ENCODE data around the gene LMO2. TPM values are rescaled to one million over a fixed set of nuclear protein-coding genes. Genes with fewer than 3 reads are reported as not detected.

The LMO2 gene
- total RNA-seq, 1 experiment from 2014 or later, result 0.33 TPM

DNA sequence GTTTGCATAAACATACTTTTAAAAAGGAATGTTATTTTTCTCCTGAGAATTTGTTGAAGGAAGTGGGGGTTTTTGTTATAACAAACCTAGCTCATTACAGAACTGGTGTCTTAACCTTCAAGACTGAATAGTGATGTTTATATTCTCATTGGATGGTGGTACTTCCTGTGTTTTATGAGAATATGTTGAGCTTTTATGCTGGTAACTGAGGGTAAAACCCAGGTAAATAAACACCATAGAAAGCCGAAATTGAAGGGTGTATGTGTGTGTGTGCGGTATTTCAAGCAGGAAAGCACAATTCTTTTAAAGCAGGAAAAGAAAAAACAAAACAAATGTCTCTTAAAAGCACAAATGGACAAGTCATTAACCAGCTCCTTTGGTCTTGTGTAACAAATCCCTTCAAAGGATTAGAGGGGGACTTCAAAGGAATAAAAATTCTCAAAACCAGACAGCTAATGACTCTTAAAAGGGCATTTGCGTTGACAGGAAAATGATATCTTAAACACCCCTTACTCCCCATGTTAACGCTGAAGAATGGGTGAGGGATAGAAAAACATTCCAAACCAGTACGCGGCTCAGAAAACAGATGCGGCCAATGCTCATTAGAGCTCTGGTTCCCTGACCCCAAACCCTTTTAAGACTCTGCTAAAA, 23.8 kb downstream of the LMO2 start:
- no peak overlapping the region for H3K14ac ChIP-seq (ENCODE audit: insufficient read depth, low read length)
- no peak overlapping the region for H2BK20ac ChIP-seq (ENCODE audit: low read depth, low read length, poor library complexity, severe bottlenecking)
- WGBS (ENCODE audit: extremely low coverage, insufficient read length, low lambda C conversion rate), result no CpG with 5 or more reads among the region's 7 CpGs

More for the DNA sequence above, 23.8 kb downstream of the LMO2 start:
- DNase-seq, result no peak
- no peak overlapping the region for H2AK5ac ChIP-seq (ENCODE audit: insufficient read length, low read length)
- H3K27me3 ChIP-seq (ENCODE audit: insufficient read depth, low read length), result peaks cover 28% of the 10 kb centered on the region; the same call in 1 of the 2 replicates
- no peak overlapping the region for H2BK120ac ChIP-seq (ENCODE audit: low read depth, low read length, poor library complexity, severe bottlenecking)
- no peak overlapping the region for H3K23ac ChIP-seq (ENCODE audit: insufficient read length, low read depth, low read length)
- peaks cover 16% of the 10 kb centered on the region for H3K23me2 ChIP-seq (ENCODE audit: insufficient read length, low read depth, low read length, poor library complexity, severe bottlenecking)
- H3K4me1 Mint-ChIP-seq, result peaks cover 15 to 17% of the 10 kb centered on the region in 2 experiments
- no peaks in the 10 kb centered on the region for H3K9me3 ChIP-seq (ENCODE audit: control insufficient read depth, low read depth, low read length)
- no peak overlapping the region for H2BK15ac ChIP-seq (ENCODE audit: low read depth, low read length)
- H3K4me1 ChIP-seq (ENCODE audit: insufficient read depth, low read length), result no peaks in the 10 kb centered on the region
- no peak overlapping the region for H4K91ac ChIP-seq (ENCODE audit: insufficient read length, low read depth, low read length)
- no peaks in the 10 kb centered on the region for H3K9me3 Mint-ChIP-seq
- no peak overlapping the region for H2BK5ac ChIP-seq (ENCODE audit: insufficient read length, low read length)
- H3K27ac ChIP-seq (ENCODE audit: insufficient read length, low read depth, low read length), result no peak overlapping the region
- no peaks in the 10 kb centered on the region for H3K36me3 Mint-ChIP-seq (ENCODE audit: insufficient read depth in 1 of 3, low read depth in 3 of 3)
- TF ChIP-seq, protein P1, sequence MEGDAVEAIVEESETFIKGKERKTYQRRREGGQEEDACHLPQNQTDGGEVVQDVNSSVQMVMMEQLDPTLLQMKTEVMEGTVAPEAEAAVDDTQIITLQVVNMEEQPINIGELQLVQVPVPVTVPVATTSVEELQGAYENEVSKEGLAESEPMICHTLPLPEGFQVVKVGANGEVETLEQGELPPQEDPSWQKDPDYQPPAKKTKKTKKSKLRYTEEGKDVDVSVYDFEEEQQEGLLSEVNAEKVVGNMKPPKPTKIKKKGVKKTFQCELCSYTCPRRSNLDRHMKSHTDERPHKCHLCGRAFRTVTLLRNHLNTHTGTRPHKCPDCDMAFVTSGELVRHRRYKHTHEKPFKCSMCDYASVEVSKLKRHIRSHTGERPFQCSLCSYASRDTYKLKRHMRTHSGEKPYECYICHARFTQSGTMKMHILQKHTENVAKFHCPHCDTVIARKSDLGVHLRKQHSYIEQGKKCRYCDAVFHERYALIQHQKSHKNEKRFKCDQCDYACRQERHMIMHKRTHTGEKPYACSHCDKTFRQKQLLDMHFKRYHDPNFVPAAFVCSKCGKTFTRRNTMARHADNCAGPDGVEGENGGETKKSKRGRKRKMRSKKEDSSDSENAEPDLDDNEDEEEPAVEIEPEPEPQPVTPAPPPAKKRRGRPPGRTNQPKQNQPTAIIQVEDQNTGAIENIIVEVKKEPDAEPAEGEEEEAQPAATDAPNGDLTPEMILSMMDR (conservative IDR thresholded peaks at IDR 0.05), result no peak
- peaks cover 91% of the 10 kb centered on the region for H3K27me3 Mint-ChIP-seq (ENCODE audit: low read depth)
- no peak overlapping the region for H3K56ac ChIP-seq (ENCODE audit: insufficient read length, low read depth, low read length)
- no peak overlapping the region for H2BK12ac ChIP-seq (ENCODE audit: insufficient read length, low read depth, low read length)
- no peaks in the 10 kb centered on the region for H3K79me2 ChIP-seq (ENCODE audit: insufficient read depth, low read length)
- H3K4ac ChIP-seq (ENCODE audit: low read depth, low read length), result no peak overlapping the region
- no peak overlapping the region for H3K9ac ChIP-seq (ENCODE audit: extremely low read depth, insufficient read length, low read length)
- H3K18ac ChIP-seq (ENCODE audit: insufficient read length, low read depth, low read length), result no peak overlapping the region
- no peak overlapping the region for H3K27ac Mint-ChIP-seq
- peak overlapping the region; percentile 49 to 83 for H3K4me3 Mint-ChIP-seq
- H4K5ac ChIP-seq (ENCODE audit: insufficient read length, low read depth, low read length), result no peak overlapping the region
- H4K8ac ChIP-seq (replicated peaks; ENCODE audit: insufficient read length, low read depth, low read length), result no peak overlapping the region
- H4K20me1 ChIP-seq (ENCODE audit: control insufficient read depth, insufficient read depth, insufficient read length), result no peaks in the 10 kb centered on the region
- peak overlapping the region; percentile 76 for H3K4me2 ChIP-seq (ENCODE audit: insufficient read depth, insufficient read length, low read length)
- H3T11ph ChIP-seq (ENCODE audit: low read length), result no peak overlapping the region
- no peak overlapping the region for H2AFZ ChIP-seq (ENCODE audit: low read length)
- H3K79me1 ChIP-seq (ENCODE audit: insufficient read depth, low read depth, low read length, poor library complexity, severe bottlenecking), result no peaks in the 10 kb centered on the region

All from H9 (cell line).